ENCODE measurements around the gene BCKDHA. TPM values are rescaled to one million over a fixed set of nuclear protein-coding genes. Genes with fewer than 3 reads are reported as not detected.
A peak's percentile ranks its signal among the peaks of the same experiment; 100 is the strongest.
"Not testable (repeated sequence)": the region's sequence is repeated elsewhere in the genome, so short reads cannot be mapped to it uniquely, and the experiment has no call there.

The BCKDHA gene
- total RNA-seq, 2 donors from 2014 or later: 24.0 to 31.4 TPM

GRCh38 chr19:41456342-41456918 lies 58.8 kb downstream of the BCKDHA start:
- no peak for DNase-seq

GRCh38 chr19:41457241-41457640 lies 59.6 kb downstream of the BCKDHA start:
- intact Hi-C loops (cut with DNase I): no loop called here
- ATAC-seq (no peak), DNase-seq (no peak)

More at GRCh38 chr19:41456342-41456918, 58.8 kb downstream of the BCKDHA start:
- ATAC-seq: peak in 1 of 2 donors; percentile 54
- intact Hi-C loops (cut with DNase I): no loop called here

GRCh38 chr19:41462497-41462896 lies 64.9 kb downstream of the BCKDHA start:
- DNase-seq: no peak
- ATAC-seq: no peak
- intact Hi-C loops (cut with DNase I): no loop called here

GRCh38 chr19:41463257-41464256 lies 65.9 kb downstream of the BCKDHA start:
- ATAC-seq; DNase-seq; intact Hi-C loops (cut with DNase I): not testable (repeated sequence)

Other genes starting within 250 kb of the BCKDHA start
- gene CYP2S1, start 204.6 kb upstream of the BCKDHA start, total RNA-seq: 1 to 10 TPM; 1.1 to 1.3 TPM
- gene AXL, start 178.6 kb upstream of the BCKDHA start, total RNA-seq: 10 to 100 TPM; 27.5 to 31.8 TPM
- 100 to 1,000 TPM; 116 to 147 TPM for gene HNRNPUL1, start 133.4 kb upstream of the BCKDHA start, total RNA-seq
- gene CCDC97, start 87.6 kb upstream of the BCKDHA start, total RNA-seq: 10 to 100 TPM; 18.0 to 18.6 TPM
- 10 to 100 TPM; 29.3 to 31.5 TPM for gene TGFB1, start 43.9 kb upstream of the BCKDHA start, total RNA-seq
- 1 to 10 TPM; 3.5 to 4.1 TPM for gene B9D2, start 33.7 kb upstream of the BCKDHA start, total RNA-seq
- gene TMEM91, start 21.3 kb upstream of the BCKDHA start, total RNA-seq: 1 to 10 TPM; 6.3 to 6.8 TPM
- 10 to 100 TPM in 1 of 2 donors, 1 to 10 TPM in 1; 8.1 to 13.4 TPM for gene EXOSC5, start 459 bp upstream of the BCKDHA start, total RNA-seq
- 1 to 10 TPM; 1.4 to 3.2 TPM for gene B3GNT8, start 29.6 kb downstream of the BCKDHA start, total RNA-seq
- 10 to 100 TPM; 59.0 to 67.6 TPM for gene DMAC2, start 42.1 kb downstream of the BCKDHA start, total RNA-seq
- not detected for gene ERICH4, start 45.3 kb downstream of the BCKDHA start, total RNA-seq
- gene CEACAM21, start 178.3 kb downstream of the BCKDHA start, total RNA-seq: 1 to 10 TPM in 1 of 2 donors, under 1 TPM in 1; 0.89 to 1.2 TPM
- gene CEACAM4, start 229.3 kb downstream of the BCKDHA start, total RNA-seq: under 1 TPM; 0.84 to 0.91 TPM

Data from left cardiac atrium (tissue), 4 donors.